ENCODE results near the gene STK32B. TPM values are rescaled to one million over a fixed set of nuclear protein-coding genes. Genes with fewer than 3 reads are reported as not detected.

The STK32B gene
- total and polyA plus RNA-seq, 9 of the 15 experiments (the other 6 are each of a cell fraction or from before 2014, with no cell fraction given), result 0.03 to 0.20 (median 0.07) TPM; not detected in 2

DNA sequence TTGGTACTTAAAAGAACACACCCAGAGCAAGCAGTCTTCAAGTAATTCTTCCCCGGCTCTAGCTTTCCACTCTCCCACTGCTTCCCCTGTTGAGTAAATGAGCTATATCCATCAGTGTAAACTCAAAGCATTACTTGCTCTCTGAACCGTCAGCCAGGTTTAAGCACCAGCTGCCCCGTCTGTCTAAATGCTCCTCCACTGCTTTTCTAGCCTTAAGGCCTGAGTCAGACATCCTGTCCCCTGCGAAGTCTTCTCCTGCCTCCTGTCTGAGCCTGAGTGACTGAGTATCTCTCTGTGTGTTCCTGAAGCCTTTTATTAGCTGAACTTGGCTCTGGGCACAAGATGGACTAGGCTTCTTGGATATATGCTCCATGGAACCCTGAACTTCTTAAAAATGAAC is 205.1 kb downstream of the STK32B start:
- H3K9ac ChIP-seq (ENCODE audit: insufficient read depth in 1 of 2, low read depth in 2 of 2, low read length in 2 of 2), result no peak overlapping the region
- ChIA-PET POLR2A (interaction anchor here (0.6 kb wide), 1 partner anchor 126 kb away, joined by 3 read pairs; no protein-coding TSS in a partner anchor), CTCF (ENCODE audit: low intra/inter-chr PET ratio) (no interaction called here)
- in situ Hi-C loops (cut with MboI) (no loop called here), intact Hi-C loops (cut with micrococcal nuclease) (no loop called here)
- H3K36me3 ChIP-seq (ENCODE audit: control insufficient read depth, insufficient read depth, low read length), result no peaks in the 10 kb centered on the region
- no peaks in the 10 kb centered on the region for H4K20me1 ChIP-seq (replicated peaks; ENCODE audit: control insufficient read depth, insufficient read depth, low read length)
- no peak overlapping the region for H3K27ac ChIP-seq (ENCODE audit: extremely low read depth, low read depth, low read length)
- no peak overlapping the region for H2AFZ ChIP-seq (ENCODE audit: low read depth, low read length)
- TF ChIP-seq ESRRB (CRISPR knock-in tag; IDR thresholded peaks at IDR 0.05; ENCODE audit: borderline replicate concordance) (no peak), HNRNPK (IDR thresholded peaks at IDR 0.05; ENCODE audit: low read depth, low read length, poor library complexity, severe bottlenecking) (no peak), POLR2H (tag; IDR thresholded peaks at IDR 0.05; ENCODE audit: low read depth) (no peak), PHB2 (IDR thresholded peaks at IDR 0.05; ENCODE audit: low read depth) (no peak)
- TF ChIP-seq, protein P1, sequence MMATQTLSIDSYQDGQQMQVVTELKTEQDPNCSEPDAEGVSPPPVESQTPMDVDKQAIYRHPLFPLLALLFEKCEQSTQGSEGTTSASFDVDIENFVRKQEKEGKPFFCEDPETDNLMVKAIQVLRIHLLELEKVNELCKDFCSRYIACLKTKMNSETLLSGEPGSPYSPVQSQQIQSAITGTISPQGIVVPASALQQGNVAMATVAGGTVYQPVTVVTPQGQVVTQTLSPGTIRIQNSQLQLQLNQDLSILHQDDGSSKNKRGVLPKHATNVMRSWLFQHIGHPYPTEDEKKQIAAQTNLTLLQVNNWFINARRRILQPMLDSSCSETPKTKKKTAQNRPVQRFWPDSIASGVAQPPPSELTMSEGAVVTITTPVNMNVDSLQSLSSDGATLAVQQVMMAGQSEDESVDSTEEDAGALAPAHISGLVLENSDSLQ (IDR thresholded peaks at IDR 0.05), result no peak
- no peaks in the 10 kb centered on the region for H3K9me1 ChIP-seq (ENCODE audit: control insufficient read depth, insufficient read depth, low read length)
- H3K4me3 ChIP-seq, result no peak overlapping the region
- no peak overlapping the region for H3K4me2 ChIP-seq (ENCODE audit: insufficient read depth, low read length)
- BruUV-seq (replicated peaks), result no TSS peak
- no peaks in the 10 kb centered on the region for H3K79me2 ChIP-seq (ENCODE audit: control insufficient read depth, insufficient read depth, low read length)
- DNase-seq (ENCODE audit: extremely low read depth in 1 of 4, low spot score in 3 of 4) (no peak), ATAC-seq (no peak), FAIRE-seq (no peak)
- H3K27me3 ChIP-seq (ENCODE audit: control insufficient read depth in 2 of 2, insufficient read depth in 2 of 2, low read length in 2 of 2), result no peaks in the 10 kb centered on the region; a peak in 1 of 5 replicates
- WGBS (ENCODE audit: insufficient coverage, low coverage, missing lambda C conversion rate), result 1% methylated on average over 4 of the region's 4 CpGs
- H3K4me1 ChIP-seq (replicated peaks in 1 of 2; ENCODE audit: control insufficient read depth in 2 of 2, insufficient read depth in 2 of 2, low read length in 2 of 2), result no peaks in the 10 kb centered on the region
- no peaks in the 10 kb centered on the region for H3K9me3 ChIP-seq (replicated peaks; ENCODE audit: control insufficient read depth, insufficient read depth, low read depth, low read length)

DNA sequence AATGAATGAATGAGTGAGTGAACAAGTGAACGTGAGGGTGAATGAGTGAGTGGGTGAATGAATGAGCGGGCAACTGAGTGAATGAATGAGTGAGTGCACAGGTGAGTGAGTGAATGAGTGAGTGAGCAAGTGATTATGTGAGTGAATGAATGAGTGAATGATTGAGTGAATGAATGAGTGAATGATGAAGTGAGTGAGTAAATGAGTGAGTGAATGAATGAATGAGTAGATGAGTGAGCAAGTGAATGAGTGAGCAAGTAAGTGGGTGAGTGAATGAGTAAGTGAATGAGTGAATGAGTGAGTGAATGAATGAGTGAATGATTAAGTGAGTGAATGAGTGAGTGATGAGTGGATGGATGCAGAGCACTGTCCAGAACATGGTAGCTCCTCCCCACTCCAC is 205.8 kb downstream of the STK32B start:
- no peaks in the 10 kb centered on the region for H3K36me3 ChIP-seq (ENCODE audit: control insufficient read depth, insufficient read depth, low read length)
- FAIRE-seq, result no peak
- TF ChIP-seq FOXJ3 (CRISPR knock-in tag; IDR thresholded peaks at IDR 0.05) (no peak), GATAD2B (IDR thresholded peaks at IDR 0.05; ENCODE audit: borderline replicate concordance) (no peak), ETS2 (tag; IDR thresholded peaks at IDR 0.05; ENCODE audit: borderline replicate concordance, poor library complexity, severe bottlenecking) (no peak), MTA1 (IDR thresholded peaks at IDR 0.05; ENCODE audit: borderline replicate concordance) (no peak), TSC22D4 (tag; IDR thresholded peaks at IDR 0.05) (peak; percentile 69; the same call in 1 of the 2 replicates), ZNF41 (CRISPR knock-in tag; conservative IDR thresholded peaks at IDR 0.05) (no peak), EZH2 (IDR thresholded peaks at IDR 0.05; ENCODE audit: borderline replicate concordance, low read depth, low read length) (no peak), ZNF24 (IDR thresholded peaks at IDR 0.05) (peak; percentile 96)
- H3K4me2 ChIP-seq (ENCODE audit: insufficient read depth, low read length), result no peak overlapping the region
- intact Hi-C loops (cut with micrococcal nuclease) (no loop called here), in situ Hi-C loops (cut with MboI) (no loop called here)
- no peaks in the 10 kb centered on the region for H3K9me1 ChIP-seq (ENCODE audit: control insufficient read depth, insufficient read depth, low read length)
- BruUV-seq (replicated peaks), result no TSS peak
- no peak for DNase-seq (ENCODE audit: extremely low read depth in 1 of 4, low spot score in 3 of 4)
- H3K27me3 ChIP-seq (ENCODE audit: control insufficient read depth in 2 of 2, insufficient read depth in 2 of 2, low read length in 2 of 2), result no peaks in the 10 kb centered on the region; a peak in 1 of 5 replicates
- 0% methylated on average over 2 of the region's 2 CpGs for WGBS (ENCODE audit: insufficient coverage, low coverage, missing lambda C conversion rate)
- no peaks in the 10 kb centered on the region for H4K20me1 ChIP-seq (replicated peaks; ENCODE audit: control insufficient read depth, insufficient read depth, low read length)
- ATAC-seq, result no peak
- H2AFZ ChIP-seq (ENCODE audit: low read depth, low read length), result no peak overlapping the region
- H3K79me2 ChIP-seq (ENCODE audit: control insufficient read depth, insufficient read depth, low read length), result no peaks in the 10 kb centered on the region
- H3K27ac ChIP-seq (ENCODE audit: extremely low read depth, low read depth, low read length), result no peak overlapping the region
- POLR2A ChIA-PET, result interaction anchor here (0.6 kb wide), 1 partner anchor 125 kb away, joined by 3 read pairs; no protein-coding TSS in a partner anchor
- H3K9me3 ChIP-seq (replicated peaks; ENCODE audit: control insufficient read depth, insufficient read depth, low read depth, low read length), result no peaks in the 10 kb centered on the region
- no peaks in the 10 kb centered on the region for H3K4me1 ChIP-seq (replicated peaks in 1 of 2; ENCODE audit: control insufficient read depth in 2 of 2, insufficient read depth in 2 of 2, low read length in 2 of 2)
- H3K4me3 ChIP-seq, result no peak overlapping the region
- no peak overlapping the region for H3K9ac ChIP-seq (ENCODE audit: insufficient read depth in 1 of 2, low read depth in 2 of 2, low read length in 2 of 2)
- CTCF ChIA-PET (ENCODE audit: low intra/inter-chr PET ratio), result no interaction called here
